Loucy (cell line): Measurements from ENCODE around the gene SPATA25.

Source experiments
- H2AFZ ChIP-seq: fragments of 200-600 bp; sonication (generic); 2 replicates; pipeline ENCODE4 v1.6.0; 2016; ENCODE audit warnings: antibody characterized with exemption, mild to moderate bottlenecking, low read length, moderate library complexity
- H3F3A ChIP-seq: fragments of 200-600 bp; 2 replicates; pipeline ENCODE4 v1.6.0; 2016; ENCODE audit warnings: antibody characterized with exemption, low read depth, mild to moderate bottlenecking
- H3K27me3 ChIP-seq: fragments of 200-600 bp; sonication (generic); 2 replicates; pipeline ENCODE4 v1.6.1; 2014; ENCODE audit warnings: low read length, mild to moderate bottlenecking; ENCODE audit not compliant: insufficient read depth, poor library complexity, severe bottlenecking
- H3K36me3 ChIP-seq: fragments of 200-600 bp; sonication (generic); 2 replicates; pipeline ENCODE4 v1.6.1; 2016; ENCODE audit warnings: low read length; ENCODE audit not compliant: insufficient read depth
- H3K4me1 ChIP-seq: fragments of 200-600 bp; sonication (generic); 2 replicates; pipeline ENCODE4 v1.5.1; 2014; ENCODE audit warnings: low read length, mild to moderate bottlenecking; ENCODE audit not compliant: insufficient read depth, poor library complexity, severe bottlenecking
- H3K4me2 ChIP-seq: fragments of 200-600 bp; sonication (generic); 2 replicates; pipeline ENCODE4 v1.6.0; 2014; ENCODE audit warnings: antibody characterized with exemption, low read length, low read depth, mild to moderate bottlenecking; ENCODE audit not compliant: poor library complexity, severe bottlenecking
- H3K4me3 ChIP-seq: fragments of 200-600 bp; sonication (generic); 2 replicates; pipeline ENCODE4 v1.5.1; 2014; ENCODE audit warnings: low read length, mild to moderate bottlenecking, mixed read lengths; ENCODE audit not compliant: poor library complexity, severe bottlenecking
- H3K79me2 ChIP-seq: fragments of 200-600 bp; sonication (generic); 2 replicates; pipeline ENCODE4 v1.6.1; 2014; ENCODE audit warnings: low read length; ENCODE audit not compliant: insufficient read depth
- H3K9ac ChIP-seq: fragments of 200-600 bp; sonication (generic); 2 replicates; pipeline ENCODE4 v1.6.0; 2014; ENCODE audit warnings: mild to moderate bottlenecking, low read depth, low read length, moderate library complexity; ENCODE audit not compliant: poor library complexity, severe bottlenecking
- H3K9me2 ChIP-seq: fragments of 200-600 bp; sonication (generic); replicated peaks from 2 replicates; pipeline ENCODE4 v1.6.1; 2016; ENCODE audit warnings: low read depth, low read length, mixed read lengths
- H3K9me3 ChIP-seq: fragments of 200-600 bp; sonication (generic); 2 replicates; pipeline ENCODE4 v1.6.1; 2014; ENCODE audit warnings: mild to moderate bottlenecking, antibody characterized with exemption, low read length, low read depth; ENCODE audit not compliant: insufficient read depth
- H4K20me1 ChIP-seq: fragments of 200-600 bp; sonication (generic); 2 replicates; pipeline ENCODE4 v1.6.0; 2014; ENCODE audit warnings: antibody characterized with exemption, low read length, mild to moderate bottlenecking; ENCODE audit not compliant: insufficient read depth, poor library complexity, severe bottlenecking
- CTCF ChIP-seq: fragments of 200-600 bp; sonication (generic); conservative IDR thresholded peaks from 2 replicates; pipeline ENCODE4 v1.5.1; 2014; ENCODE audit warnings: mild to moderate bottlenecking, antibody characterized with exemption, low read length
- EZH2phosphoT487 ChIP-seq: fragments of 200-600 bp; IDR thresholded peaks from 2 replicates; pipeline ENCODE4 v1.6.1; 2018; ENCODE audit warnings: antibody characterized with exemption, mild to moderate bottlenecking, moderate library complexity, borderline replicate concordance

The SPATA25 gene

DNA sequence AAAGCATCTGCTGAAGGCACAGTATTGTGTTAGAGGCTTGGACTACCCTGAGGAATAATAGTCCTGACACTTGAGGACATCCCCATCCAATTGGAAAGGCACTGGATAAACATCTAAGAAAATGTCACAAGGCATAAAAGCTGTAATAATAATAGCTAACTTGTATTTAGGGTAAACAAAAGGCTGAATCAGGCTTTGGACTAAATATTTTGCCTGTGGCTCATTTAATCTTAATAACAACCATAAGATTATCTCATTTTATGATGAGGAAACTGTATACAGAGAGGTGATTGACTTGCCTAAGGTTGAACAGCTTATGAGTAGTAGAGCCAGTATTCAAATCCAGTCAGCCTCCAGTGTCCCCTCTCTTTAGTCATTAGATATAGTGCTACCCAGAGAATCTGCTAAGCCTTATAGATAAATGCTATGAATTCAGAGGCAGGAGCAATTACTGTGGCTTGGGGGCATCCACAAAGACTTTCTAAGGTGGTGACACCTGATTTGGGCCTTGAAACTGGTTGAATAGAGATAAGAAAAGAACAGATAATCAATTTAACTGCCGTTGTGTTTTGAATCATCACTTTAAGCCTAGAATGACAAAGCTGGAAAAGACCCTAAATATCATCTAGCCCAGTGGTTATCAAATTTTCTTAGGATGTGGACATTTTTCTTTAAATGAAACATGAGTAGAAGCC is 13.9 kb downstream of the SPATA25 start:
- H3K4me1 ChIP-seq, result no peaks in the 10 kb centered on the region
- H3F3A ChIP-seq, result no peaks in the 10 kb centered on the region
- no peak overlapping the region for H3K4me3 ChIP-seq
- TF ChIP-seq CTCF (no peak), EZH2phosphoT487 (no peak)
- H3K79me2 ChIP-seq, result no peaks in the 10 kb centered on the region
- H4K20me1 ChIP-seq, result no peaks in the 10 kb centered on the region
- H3K36me3 ChIP-seq, result peaks cover 19% of the 10 kb centered on the region; the same call in 1 of the 2 replicates
- no peaks in the 10 kb centered on the region for H3K9me3 ChIP-seq
- H2AFZ ChIP-seq, result no peak overlapping the region
- H3K27me3 ChIP-seq, result no peaks in the 10 kb centered on the region
- H3K9ac ChIP-seq, result no peak overlapping the region
- no peak overlapping the region for H3K4me2 ChIP-seq
- H3K9me2 ChIP-seq, result no peaks in the 10 kb centered on the region

DNA sequence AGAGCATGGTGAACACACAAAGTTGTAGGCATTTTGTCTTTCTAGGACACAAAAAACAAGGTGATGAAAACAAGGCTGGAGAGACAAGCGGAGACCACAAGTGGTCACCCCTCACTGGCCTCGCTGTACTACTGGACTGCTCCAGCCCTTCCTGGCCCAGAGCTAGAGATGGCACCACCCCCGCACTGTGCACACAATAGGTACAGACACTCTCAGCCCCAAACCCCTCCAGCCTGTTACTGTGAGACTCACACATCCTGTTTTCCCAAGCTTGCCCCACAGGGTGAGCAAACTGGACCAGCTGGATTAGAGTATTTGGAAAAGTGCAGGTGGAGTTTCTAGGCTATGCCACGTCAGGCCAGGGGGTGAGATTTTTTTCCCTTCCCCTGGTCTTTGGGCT is 14.8 kb downstream of the SPATA25 start:
- Histone ChIP-seq H4K20me1 (no peaks in the 10 kb centered on the region), H3K9me3 (no peaks in the 10 kb centered on the region), H3K4me2 (no peak overlapping the region), H3K4me1 (no peaks in the 10 kb centered on the region), H3K9me2 (no peaks in the 10 kb centered on the region), H3K27me3 (no peaks in the 10 kb centered on the region), H3F3A (no peaks in the 10 kb centered on the region), H3K79me2 (no peaks in the 10 kb centered on the region), H3K9ac (no peak overlapping the region), H3K4me3 (no peak overlapping the region), H2AFZ (no peak overlapping the region), H3K36me3 (peaks cover 9% of the 10 kb centered on the region; the same call in 1 of the 2 replicates)
- TF ChIP-seq CTCF (no peak), EZH2phosphoT487 (no peak)

GRCh38 chr20:45867819-45868176 is 19.6 kb downstream of the SPATA25 start:
- Histone ChIP-seq H2AFZ (no peak overlapping the region), H4K20me1 (no peaks in the 10 kb centered on the region), H3K27me3 (no peaks in the 10 kb centered on the region), H3K4me2 (no peak overlapping the region), H3K9ac (no peak overlapping the region), H3K79me2 (0 out of 2 replicates have a peak, but pooled peaks cover 3% of the 10 kb centered on the region), H3K9me3 (no peaks in the 10 kb centered on the region), H3K4me3 (no peak overlapping the region), H3K36me3 (no peaks in the 10 kb centered on the region), H3F3A (no peaks in the 10 kb centered on the region), H3K4me1 (no peaks in the 10 kb centered on the region), H3K9me2 (no peaks in the 10 kb centered on the region)
- TF ChIP-seq CTCF (no peak), EZH2phosphoT487 (no peak)
